GM12878 (cell line): ENCODE results near the gene MMP11. TPM values are rescaled to one million over a fixed set of nuclear protein-coding genes. Genes with fewer than 3 reads are reported as not detected.

Experiments
- ATAC-seq: fragments of 200-7000 bp; cut with Tn5 transposase; 3 replicates; pipeline ENCODE4 v1.9.1; 2020; ENCODE audit warnings: mild to moderate bottlenecking, moderate library complexity
- BruUV-seq: library from RNA; stranded (reverse); fragments of 400-500 nt; replicated peaks from 2 replicates; lab custom pipeline; 2021; lab: Mats Ljungman, UMichigan
- CTCF ChIA-PET: fragments of 300-600 bp; sonication (Branson Sonifier 250); formaldehyde crosslinking; extraction: SDS; loops from one replicate; lab custom pipeline; 2021; ENCODE audit warnings: inconsistent platforms; lab: Yijun Ruan, JAX
- POLR2A ChIA-PET: fragments of 350-600 bp; formaldehyde crosslinking; extraction: SDS; loops from one replicate; lab custom pipeline; 2021; ENCODE audit warnings: inconsistent platforms; lab: Charles Lee
- RAD21 ChIA-PET: fragments of 300-600 bp; sonication (Branson Sonifier 250); formaldehyde crosslinking; loops from one replicate; lab custom pipeline; 2023; ENCODE audit warnings: antibody characterized with exemption; ENCODE audit not compliant: unreplicated experiment; lab: Charles Lee
- SMC1A ChIA-PET: fragments of 300-600 bp; sonication (Branson Sonifier 250); formaldehyde crosslinking; loops from one replicate; lab custom pipeline; 2023; ENCODE audit not compliant: unreplicated experiment, uncharacterized antibody; lab: Charles Lee
- DNase-seq: peaks from one replicate; pipeline ENCODE4 v3.0.0-alpha.2; 2011; ENCODE audit warnings: low read depth, low spot score
- FAIRE-seq: peaks from 3 replicates; lab custom pipeline; 2011; peaks lifted over from hg19 to GRCh38; lab: Jason Lieb, UNC
- H2AFZ ChIP-seq: 2 replicates; pipeline ENCODE4 v1.6.0; 2011; ENCODE audit warnings: low read depth, low read length, control low read depth; ENCODE audit not compliant: control insufficient read depth
- H3K27ac ChIP-seq: 2 replicates; pipeline ENCODE4 v1.5.1; 2011; ENCODE audit warnings: control low read depth; ENCODE audit not compliant: control insufficient read depth, insufficient read depth
- H3K27me3 ChIP-seq, 2 experiments: replicated peaks in 1 of 2; 2 replicates each; pipeline versions ENCODE4 v1.6.0 to v1.6.1; 2011; ENCODE audit warnings: low read length in 1 of 2; ENCODE audit not compliant: control insufficient read depth in 2 of 2, insufficient read depth in 2 of 2
- H3K36me3 ChIP-seq, 2 experiments: 2 replicates each; pipeline ENCODE4 v1.5.1; 2011; ENCODE audit warnings: low read length in 1 of 2; ENCODE audit not compliant: control insufficient read depth in 2 of 2, insufficient read depth in 2 of 2
- H3K4me1 ChIP-seq: 2 replicates; pipeline ENCODE4 v1.6.1; 2011; ENCODE audit warnings: mild to moderate bottlenecking, low read length, moderate library complexity, mixed read lengths; ENCODE audit not compliant: control insufficient read depth, insufficient read depth
- H3K4me2 ChIP-seq: 2 replicates; pipeline ENCODE4 v1.6.0; 2011; ENCODE audit warnings: control low read depth; ENCODE audit not compliant: control insufficient read depth, insufficient read depth
- H3K4me3 ChIP-seq: fragments of 200-600 bp; sonication (generic); 2 replicates; pipeline ENCODE4 v1.5.1; 2016
- H3K79me2 ChIP-seq: 2 replicates; pipeline ENCODE4 v1.6.0; 2011; ENCODE audit warnings: low read length; ENCODE audit not compliant: control insufficient read depth, insufficient read depth
- H3K9ac ChIP-seq: 2 replicates; pipeline ENCODE4 v1.8.0; 2011; ENCODE audit warnings: low read length, control low read depth, mixed read lengths; ENCODE audit not compliant: control insufficient read depth, insufficient read depth
- H3K9me3 ChIP-seq: replicated peaks from 3 replicates; pipeline ENCODE4 v1.5.1; 2011; ENCODE audit warnings: mild to moderate bottlenecking, low read length; ENCODE audit not compliant: control insufficient read depth, insufficient read depth
- H4K20me1 ChIP-seq: 2 replicates; pipeline ENCODE4 v1.6.0; 2011; ENCODE audit not compliant: control insufficient read depth, insufficient read depth
- CBFB ChIP-seq: IDR thresholded peaks from 2 replicates; pipeline ENCODE4 v1.6.1; 2016; ENCODE audit warnings: antibody characterized with exemption, low read depth
- CHD1 ChIP-seq: IDR thresholded peaks from 2 replicates; pipeline ENCODE4 v1.6.1; 2012; ENCODE audit warnings: low read depth, low read length, improper control_type of control experiment
- HDAC2 ChIP-seq: fragments of 200-600 bp; sonication (generic); IDR thresholded peaks from 2 replicates; pipeline ENCODE4 v1.6.1; 2017
- IRF3 ChIP-seq: fragments of 450-650 bp; IDR thresholded peaks from 2 replicates; pipeline ENCODE4 v1.6.1; 2014; ENCODE audit warnings: mild to moderate bottlenecking
- JUND ChIP-seq: IDR thresholded peaks from 2 replicates; pipeline ENCODE4 v1.6.1; 2012; ENCODE audit warnings: low read depth, mild to moderate bottlenecking, low read length, improper control_type of control experiment, moderate library complexity
- NBN ChIP-seq: fragments of 450-650 bp; IDR thresholded peaks from 2 replicates; pipeline ENCODE4 v1.6.1; 2016
- NR2C2 ChIP-seq: IDR thresholded peaks from 2 replicates; pipeline ENCODE4 v1.6.1; 2011; ENCODE audit warnings: borderline replicate concordance, low read depth; ENCODE audit not compliant: control insufficient read depth, insufficient read length
- NR2F1 ChIP-seq: fragments of 450-650 bp; conservative IDR thresholded peaks from 2 replicates; pipeline ENCODE4 v1.6.1; 2017; ENCODE audit warnings: mild to moderate bottlenecking
- POLR2AphosphoS5 ChIP-seq: IDR thresholded peaks from 2 replicates; pipeline ENCODE4 v1.6.1; 2011; ENCODE audit warnings: mild to moderate bottlenecking, low read length, inconsistent platforms
- RAD51 ChIP-seq: fragments of 450-650 bp; IDR thresholded peaks from 2 replicates; pipeline ENCODE4 v1.6.1; 2016; ENCODE audit warnings: moderate library complexity, mild to moderate bottlenecking, inconsistent platforms
- STAT1 ChIP-seq: fragments of 450-650 bp; conservative IDR thresholded peaks from 2 replicates; pipeline ENCODE4 v1.6.1; 2014; ENCODE audit warnings: antibody characterized with exemption, mild to moderate bottlenecking
- TAF1 ChIP-seq: IDR thresholded peaks from 2 replicates; pipeline ENCODE4 v1.6.1; 2011; ENCODE audit warnings: mild to moderate bottlenecking, low read depth, low read length, borderline replicate concordance
- WGBS: methylation state at CpG from one replicate; pipeline ENCODE4 v1.1.6; 2016; ENCODE audit warnings: low lambda C conversion rate; ENCODE audit not compliant: insufficient replicate concordance, insufficient coverage; ENCODE audit errors: missing lambda C conversion rate; 5-methylcytosine and 5-hydroxymethylcytosine counted together
- in situ Hi-C: fragments of 300-500 bp; cut with MboI; formaldehyde crosslinking; loops from 9 replicates; pipeline ENCODE4 v1.14.3; 2018; ENCODE audit warnings: mixed read lengths
- intact Hi-C: fragments of 100-400 bp; cut with micrococcal nuclease; formaldehyde crosslinking; loops from one replicate; pipeline ENCODE4 v1.14.2; 2022; ENCODE audit not compliant: unreplicated experiment
- polyA plus RNA-seq, 11 experiments: library from polyadenylated mRNA; depleted of rRNA in 4 of 11; unstranded in 6 of 11; stranded (reverse) in 5 of 11; fragments of >200 nt; fragmentation: Nextera tagmentation in 4 of 11; fragmentation: Illumina TruSeq in 1 of 11; extraction: Ambion mirVana in 4 of 11; extraction: Trizol in 1 of 11; gene quantifications; 1 replicate in 1 of 11; 2 replicates in 10 of 11; pipeline versions ENCODE4 v1.2.1 to v1.2.3, GENCODE V29; 2011 to 2016; ENCODE audit warnings: inconsistent platforms in 2 of 11, missing spikeins in 2 of 11, low read depth in 1 of 11
- total RNA-seq, 4 experiments: library from RNA; depleted of rRNA in 3 of 4; stranded (reverse); fragments of >200 nt in 3 of 4; fragmentation: Illumina TruSeq in 1 of 4; extraction: Trizol in 1 of 4; gene quantifications; 2 replicates each; pipeline versions ENCODE4 v1.2.1 to v1.2.3, GENCODE V29; 2013 to 2021
- TF ChIP-seq, protein P1 (sequence below): fragments of 450-650 bp; IDR thresholded peaks from 2 replicates; pipeline ENCODE4 v1.6.1; 2017; ENCODE audit warnings: mild to moderate bottlenecking, moderate library complexity
- TF ChIP-seq, protein P2 (sequence below): IDR thresholded peaks from 2 replicates; pipeline ENCODE4 v1.6.1; 2012; ENCODE audit warnings: improper control_type of control experiment, low read depth, low read length; ENCODE audit not compliant: insufficient replicate concordance

MMP11 gene
- total and polyA plus RNA-seq, 10 of the 15 experiments (the other 5 are each of a cell fraction or from before 2014, with no cell fraction given), result 0.03 to 1.1 (median 0.31) TPM; not detected in 2

- intact Hi-C loops, result no loop called here
- POLR2A ChIA-PET, result interaction anchor here (0.7 to 1.1 kb wide), 2 partner anchors 10 kb away, joined by 3 to 4 read pairs; no protein-coding TSS in a partner anchor
- H3K27ac ChIP-seq, result no peak overlapping the region
- no peak overlapping the region for H3K9ac ChIP-seq
- H3K4me1 ChIP-seq, result no peaks in the 10 kb centered on the region; the same call in 1 of the 2 replicates
- no peak overlapping the region for H2AFZ ChIP-seq
- peaks cover 4 to 20% of the 10 kb centered on the region in 2 experiments for H3K36me3 ChIP-seq
- no peaks in the 10 kb centered on the region for H3K27me3 ChIP-seq
- CTCF ChIA-PET, result interaction anchor here (0.7 to 1.4 kb wide), 3 partner anchors 23 to 41 kb away, joined by 3 read pairs; no protein-coding TSS in a partner anchor
- SMC1A ChIA-PET, result interaction anchor here (1.0 kb wide), 1 partner anchor 33 kb away, joined by 3 read pairs; no protein-coding TSS in a partner anchor
- H4K20me1 ChIP-seq, result no peaks in the 10 kb centered on the region
- no peaks in the 10 kb centered on the region; the same call in 1 of the 2 replicates for H3K79me2 ChIP-seq
- H3K4me3 ChIP-seq, result no peak overlapping the region
- DNase-seq (no peak), ATAC-seq (no peak), FAIRE-seq (no peak)
- no TSS peak for BruUV-seq
- in situ Hi-C loops, result no loop called here
- no peaks in the 10 kb centered on the region for H3K9me3 ChIP-seq
- H3K4me2 ChIP-seq, result no peak overlapping the region
- 98% methylated on average over 4 of the region's 4 CpGs for WGBS
- RAD21 ChIA-PET, result no interaction called here
- no peak for TF ChIP-seq NBN
- TF ChIP-seq JUND, result no peak
- TF ChIP-seq IRF3, result no peak
- TF ChIP-seq, protein P1, sequence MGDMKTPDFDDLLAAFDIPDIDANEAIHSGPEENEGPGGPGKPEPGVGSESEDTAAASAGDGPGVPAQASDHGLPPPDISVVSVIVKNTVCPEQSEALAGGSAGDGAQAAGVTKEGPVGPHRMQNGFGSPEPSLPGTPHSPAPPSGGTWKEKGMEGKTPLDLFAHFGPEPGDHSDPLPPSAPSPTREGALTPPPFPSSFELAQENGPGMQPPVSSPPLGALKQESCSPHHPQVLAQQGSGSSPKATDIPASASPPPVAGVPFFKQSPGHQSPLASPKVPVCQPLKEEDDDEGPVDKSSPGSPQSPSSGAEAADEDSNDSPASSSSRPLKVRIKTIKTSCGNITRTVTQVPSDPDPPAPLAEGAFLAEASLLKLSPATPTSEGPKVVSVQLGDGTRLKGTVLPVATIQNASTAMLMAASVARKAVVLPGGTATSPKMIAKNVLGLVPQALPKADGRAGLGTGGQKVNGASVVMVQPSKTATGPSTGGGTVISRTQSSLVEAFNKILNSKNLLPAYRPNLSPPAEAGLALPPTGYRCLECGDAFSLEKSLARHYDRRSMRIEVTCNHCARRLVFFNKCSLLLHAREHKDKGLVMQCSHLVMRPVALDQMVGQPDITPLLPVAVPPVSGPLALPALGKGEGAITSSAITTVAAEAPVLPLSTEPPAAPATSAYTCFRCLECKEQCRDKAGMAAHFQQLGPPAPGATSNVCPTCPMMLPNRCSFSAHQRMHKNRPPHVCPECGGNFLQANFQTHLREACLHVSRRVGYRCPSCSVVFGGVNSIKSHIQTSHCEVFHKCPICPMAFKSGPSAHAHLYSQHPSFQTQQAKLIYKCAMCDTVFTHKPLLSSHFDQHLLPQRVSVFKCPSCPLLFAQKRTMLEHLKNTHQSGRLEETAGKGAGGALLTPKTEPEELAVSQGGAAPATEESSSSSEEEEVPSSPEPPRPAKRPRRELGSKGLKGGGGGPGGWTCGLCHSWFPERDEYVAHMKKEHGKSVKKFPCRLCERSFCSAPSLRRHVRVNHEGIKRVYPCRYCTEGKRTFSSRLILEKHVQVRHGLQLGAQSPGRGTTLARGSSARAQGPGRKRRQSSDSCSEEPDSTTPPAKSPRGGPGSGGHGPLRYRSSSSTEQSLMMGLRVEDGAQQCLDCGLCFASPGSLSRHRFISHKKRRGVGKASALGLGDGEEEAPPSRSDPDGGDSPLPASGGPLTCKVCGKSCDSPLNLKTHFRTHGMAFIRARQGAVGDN, result no peak
- no peak for TF ChIP-seq NR2C2
- no peak for TF ChIP-seq CHD1
- TF ChIP-seq, protein P2, sequence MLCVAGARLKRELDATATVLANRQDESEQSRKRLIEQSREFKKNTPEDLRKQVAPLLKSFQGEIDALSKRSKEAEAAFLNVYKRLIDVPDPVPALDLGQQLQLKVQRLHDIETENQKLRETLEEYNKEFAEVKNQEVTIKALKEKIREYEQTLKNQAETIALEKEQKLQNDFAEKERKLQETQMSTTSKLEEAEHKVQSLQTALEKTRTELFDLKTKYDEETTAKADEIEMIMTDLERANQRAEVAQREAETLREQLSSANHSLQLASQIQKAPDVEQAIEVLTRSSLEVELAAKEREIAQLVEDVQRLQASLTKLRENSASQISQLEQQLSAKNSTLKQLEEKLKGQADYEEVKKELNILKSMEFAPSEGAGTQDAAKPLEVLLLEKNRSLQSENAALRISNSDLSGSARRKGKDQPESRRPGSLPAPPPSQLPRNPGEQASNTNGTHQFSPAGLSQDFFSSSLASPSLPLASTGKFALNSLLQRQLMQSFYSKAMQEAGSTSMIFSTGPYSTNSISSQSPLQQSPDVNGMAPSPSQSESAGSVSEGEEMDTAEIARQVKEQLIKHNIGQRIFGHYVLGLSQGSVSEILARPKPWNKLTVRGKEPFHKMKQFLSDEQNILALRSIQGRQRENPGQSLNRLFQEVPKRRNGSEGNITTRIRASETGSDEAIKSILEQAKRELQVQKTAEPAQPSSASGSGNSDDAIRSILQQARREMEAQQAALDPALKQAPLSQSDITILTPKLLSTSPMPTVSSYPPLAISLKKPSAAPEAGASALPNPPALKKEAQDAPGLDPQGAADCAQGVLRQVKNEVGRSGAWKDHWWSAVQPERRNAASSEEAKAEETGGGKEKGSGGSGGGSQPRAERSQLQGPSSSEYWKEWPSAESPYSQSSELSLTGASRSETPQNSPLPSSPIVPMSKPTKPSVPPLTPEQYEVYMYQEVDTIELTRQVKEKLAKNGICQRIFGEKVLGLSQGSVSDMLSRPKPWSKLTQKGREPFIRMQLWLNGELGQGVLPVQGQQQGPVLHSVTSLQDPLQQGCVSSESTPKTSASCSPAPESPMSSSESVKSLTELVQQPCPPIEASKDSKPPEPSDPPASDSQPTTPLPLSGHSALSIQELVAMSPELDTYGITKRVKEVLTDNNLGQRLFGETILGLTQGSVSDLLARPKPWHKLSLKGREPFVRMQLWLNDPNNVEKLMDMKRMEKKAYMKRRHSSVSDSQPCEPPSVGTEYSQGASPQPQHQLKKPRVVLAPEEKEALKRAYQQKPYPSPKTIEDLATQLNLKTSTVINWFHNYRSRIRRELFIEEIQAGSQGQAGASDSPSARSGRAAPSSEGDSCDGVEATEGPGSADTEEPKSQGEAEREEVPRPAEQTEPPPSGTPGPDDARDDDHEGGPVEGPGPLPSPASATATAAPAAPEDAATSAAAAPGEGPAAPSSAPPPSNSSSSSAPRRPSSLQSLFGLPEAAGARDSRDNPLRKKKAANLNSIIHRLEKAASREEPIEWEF, result no peak
- no peak for TF ChIP-seq NR2F1
- TF ChIP-seq TAF1, result no peak
- no peak for TF ChIP-seq RAD51
- TF ChIP-seq HDAC2, result no peak
- TF ChIP-seq STAT1, result no peak
- no peak for TF ChIP-seq POLR2AphosphoS5
- no peak for TF ChIP-seq CBFB
These were observed 39.7 kb downstream of the MMP11 start for GRCh38 chr22:23812378-23812777.
